Astrocyte (in vitro differentiated cells and primary cell): ENCODE results near the gene TMEM198. TPM values are rescaled to one million over a fixed set of nuclear protein-coding genes. Genes with fewer than 3 reads are reported as not detected.

ENCODE experiments used
- DNase-seq: peaks from one replicate; pipeline ENCODE4 v3.0.0-alpha.2; 2010; ENCODE audit warnings: low read depth
- FAIRE-seq: peaks from 2 replicates; lab custom pipeline; 2011; peaks lifted over from hg19 to GRCh38; lab: Jason Lieb, UNC
- H2AFZ ChIP-seq: 2 replicates; pipeline ENCODE4 v1.6.0; 2012; ENCODE audit warnings: low read depth, low read length, inconsistent platforms
- H3K27ac ChIP-seq: 2 replicates; pipeline ENCODE4 v1.5.1; 2011; ENCODE audit warnings: low read depth, low read length, inconsistent platforms
- H3K27me3 ChIP-seq: 2 replicates; pipeline ENCODE4 v1.6.0; 2011; ENCODE audit warnings: low read length, inconsistent platforms; ENCODE audit not compliant: insufficient read depth
- H3K36me3 ChIP-seq: 2 replicates; pipeline ENCODE4 v1.5.1; 2011; ENCODE audit warnings: low read length, inconsistent platforms; ENCODE audit not compliant: insufficient read depth
- H3K4me1 ChIP-seq: 2 replicates; pipeline ENCODE4 v1.5.1; 2011; ENCODE audit warnings: low read length, inconsistent platforms; ENCODE audit not compliant: insufficient read depth
- H3K4me2 ChIP-seq: 2 replicates; pipeline ENCODE4 v1.6.0; 2012; ENCODE audit warnings: low read length, inconsistent platforms
- H3K4me3 ChIP-seq: 2 replicates; pipeline ENCODE4 v1.5.1; 2011; ENCODE audit warnings: low read depth, mild to moderate bottlenecking, low read length, inconsistent platforms; ENCODE audit not compliant: insufficient read depth
- H3K79me2 ChIP-seq: 2 replicates; pipeline ENCODE4 v1.6.0; 2012; ENCODE audit warnings: mild to moderate bottlenecking, low read length, inconsistent platforms; ENCODE audit not compliant: insufficient read depth
- H3K9ac ChIP-seq: 2 replicates; pipeline ENCODE4 v1.6.0; 2012; ENCODE audit warnings: mild to moderate bottlenecking, low read length, inconsistent platforms
- H3K9me3 ChIP-seq: 2 replicates; pipeline ENCODE4 v1.5.1; 2012; ENCODE audit warnings: low read depth, mild to moderate bottlenecking, low read length, inconsistent platforms; ENCODE audit not compliant: insufficient read depth
- H4K20me1 ChIP-seq: 2 replicates; pipeline ENCODE4 v1.6.0; 2012; ENCODE audit warnings: low read length, inconsistent platforms; ENCODE audit not compliant: insufficient read depth
- H3K27ac Mint-ChIP-seq: one replicate; pipeline ENCODE4 v1.8.0; 2021; ENCODE audit warnings: mild to moderate bottlenecking, mixed read lengths; ENCODE audit not compliant: unreplicated experiment
- H3K27me3 Mint-ChIP-seq: one replicate; pipeline ENCODE4 v1.8.0; 2021; ENCODE audit warnings: low read depth, mixed read lengths; ENCODE audit not compliant: unreplicated experiment
- H3K36me3 Mint-ChIP-seq: one replicate; pipeline ENCODE4 v1.8.0; 2021; ENCODE audit warnings: low read depth, mixed read lengths; ENCODE audit not compliant: unreplicated experiment
- H3K4me1 Mint-ChIP-seq: one replicate; pipeline ENCODE4 v1.8.0; 2021; ENCODE audit warnings: low read depth, mixed read lengths; ENCODE audit not compliant: unreplicated experiment
- H3K4me3 Mint-ChIP-seq: one replicate; pipeline ENCODE4 v1.8.0; 2021; ENCODE audit warnings: mild to moderate bottlenecking, moderate library complexity, mixed read lengths; ENCODE audit not compliant: unreplicated experiment
- H3K9me3 Mint-ChIP-seq: one replicate; pipeline ENCODE4 v1.8.0; 2021; ENCODE audit warnings: mild to moderate bottlenecking, mixed read lengths; ENCODE audit not compliant: unreplicated experiment
- CTCF ChIP-seq: IDR thresholded peaks from 2 replicates; pipeline ENCODE4 v1.5.1; 2011; ENCODE audit warnings: low read depth, mild to moderate bottlenecking, inconsistent platforms, low read length, moderate library complexity; ENCODE audit not compliant: insufficient read depth
- EZH2 ChIP-seq: IDR thresholded peaks from 2 replicates; pipeline ENCODE4 v1.6.1; 2012; ENCODE audit warnings: mild to moderate bottlenecking, low read length, inconsistent platforms; ENCODE audit not compliant: insufficient read depth
- total RNA-seq: library from RNA; stranded (reverse); gene quantifications from 2 replicates; pipeline ENCODE4 v1.2.1, GENCODE V29; 2021

Gene TMEM198
- total RNA-seq, 1 donor from 2014 or later = 3.8 TPM

GRCh38 chr2:219511547-219512325 is 32.1 kb upstream of the TMEM198 start:
- H3K9me3 ChIP-seq = no peaks in the 10 kb centered on the region
- H3K27ac ChIP-seq = no peak overlapping the region
- DNase-seq (no peak), FAIRE-seq (no peak)
- H3K36me3 ChIP-seq = no peaks in the 10 kb centered on the region
- H3K4me1 ChIP-seq = peaks cover 21% of the 10 kb centered on the region
- H2AFZ ChIP-seq = no peak overlapping the region
- no peak overlapping the region for H3K4me2 ChIP-seq
- H3K4me3 ChIP-seq = no peak overlapping the region
- Mint-ChIP-seq H3K4me1 (peaks cover 19% of the 10 kb centered on the region), H3K36me3 (peaks cover 3% of the 10 kb centered on the region), H3K27ac (no peak overlapping the region), H3K9me3 (no peaks in the 10 kb centered on the region), H3K4me3 (no peak overlapping the region), H3K27me3 (peaks cover 33% of the 10 kb centered on the region)
- peak; percentile 41 for TF ChIP-seq EZH2
- TF ChIP-seq CTCF = no peak
- peaks cover 8% of the 10 kb centered on the region for H4K20me1 ChIP-seq
- no peak overlapping the region for H3K9ac ChIP-seq
- peaks cover 31% of the 10 kb centered on the region for H3K27me3 ChIP-seq
- H3K79me2 ChIP-seq = no peaks in the 10 kb centered on the region

DNA sequence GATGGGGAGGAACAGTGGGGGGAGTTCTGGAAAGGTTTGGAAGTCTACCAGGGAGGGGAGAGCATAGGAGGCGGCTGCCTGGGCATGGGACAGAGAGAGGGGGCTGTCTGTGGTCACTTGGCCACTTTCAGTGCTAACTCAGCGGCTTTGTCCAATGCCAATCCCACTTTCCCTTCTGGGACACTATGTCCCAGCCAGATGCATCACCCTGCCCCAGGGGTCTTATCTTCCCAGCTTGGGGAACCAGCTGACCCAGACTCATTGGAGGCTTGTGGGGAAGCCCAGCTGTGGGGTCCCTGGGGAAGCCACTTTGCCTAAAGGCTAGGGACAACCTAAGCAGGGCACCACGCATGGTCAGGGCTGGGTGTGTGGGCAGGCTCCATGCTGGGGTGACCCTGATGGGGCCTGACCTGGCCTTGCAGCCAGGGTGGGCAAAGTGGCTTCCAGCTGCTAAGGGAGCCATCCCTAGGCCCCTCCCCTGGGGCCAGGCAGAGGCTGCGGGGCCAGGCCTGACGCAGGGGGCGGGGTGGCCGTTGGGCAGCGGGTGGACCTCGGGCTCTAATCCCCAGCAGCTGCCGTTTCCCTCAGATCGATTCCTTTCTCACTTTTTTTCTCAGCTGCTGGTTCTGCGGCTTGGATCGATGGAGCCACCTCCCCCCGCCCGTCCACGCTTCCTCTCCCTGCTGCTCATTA is 31.2 kb upstream of the TMEM198 start:
- FAIRE-seq = no peak
- H3K4me2 ChIP-seq = no peak overlapping the region
- no peak overlapping the region for H3K9ac ChIP-seq
- peak overlapping the region; percentile 47 for H3K4me3 Mint-ChIP-seq
- no peak overlapping the region for H2AFZ ChIP-seq
- no peaks in the 10 kb centered on the region for H3K36me3 ChIP-seq
- peaks cover 22% of the 10 kb centered on the region for H3K4me1 Mint-ChIP-seq
- no peak for DNase-seq
- no peak overlapping the region for H3K27ac ChIP-seq
- peaks cover 16% of the 10 kb centered on the region for H3K4me1 ChIP-seq
- H3K36me3 Mint-ChIP-seq = no peaks in the 10 kb centered on the region
- no peaks in the 10 kb centered on the region for H3K9me3 Mint-ChIP-seq
- H3K27ac Mint-ChIP-seq = no peak overlapping the region
- TF ChIP-seq CTCF = no peak
- no peak for TF ChIP-seq EZH2
- no peak overlapping the region for H3K4me3 ChIP-seq
- H3K79me2 ChIP-seq = no peaks in the 10 kb centered on the region
- H4K20me1 ChIP-seq = peaks cover 2% of the 10 kb centered on the region
- peaks cover 41% of the 10 kb centered on the region for H3K27me3 Mint-ChIP-seq
- H3K9me3 ChIP-seq = no peaks in the 10 kb centered on the region
- H3K27me3 ChIP-seq = peaks cover 33% of the 10 kb centered on the region
